Activated naive CD8-positive, alpha-beta T cell treated with anti-CD3 and anti-CD28 coated beads, Interleukin-2, amount 10 ng/mL, durations not matched to agents 7 days and 5 days (primary cell): ENCODE data around the gene PCDH8. TPM values are rescaled to one million over a fixed set of nuclear protein-coding genes. Genes with fewer than 3 reads are reported as not detected.

ENCODE experiments used
- ATAC-seq: fragments of 150-1000 bp; cut with Tn5 transposase; one replicate; pipeline ENCODE4 v1.10.0; 2021; ENCODE audit warnings: low read depth, moderate library complexity
- POLR2A ChIA-PET: fragments of 350-600 bp; sonication (Branson Sonifier 250); formaldehyde crosslinking; loops from one replicate; lab custom pipeline; 2021; ENCODE audit warnings: antibody characterized with exemption; lab: Charles Lee
- DNase-seq: peaks from one replicate; pipeline ENCODE4 v3.0.0; 2021
- H3K27ac Mint-ChIP-seq: one replicate; pipeline ENCODE4 v1.8.0; 2022; ENCODE audit warnings: mild to moderate bottlenecking, mixed read lengths
- H3K27me3 Mint-ChIP-seq: one replicate; pipeline ENCODE4 v1.8.0; 2022; ENCODE audit warnings: mild to moderate bottlenecking, moderate library complexity, mixed read lengths
- H3K36me3 Mint-ChIP-seq: one replicate; pipeline ENCODE4 v1.8.0; 2021; ENCODE audit warnings: mild to moderate bottlenecking, mixed read lengths
- H3K4me1 Mint-ChIP-seq: one replicate; pipeline ENCODE4 v1.8.0; 2021; ENCODE audit warnings: mixed read lengths
- H3K4me3 Mint-ChIP-seq: one replicate; pipeline ENCODE4 v1.8.0; 2022; ENCODE audit warnings: mild to moderate bottlenecking, moderate library complexity, mixed read lengths
- H3K9me3 Mint-ChIP-seq: one replicate; pipeline ENCODE4 v1.8.0; 2021; ENCODE audit warnings: mixed read lengths
- total RNA-seq, 2 experiments: library from RNA; stranded (reverse); gene quantifications; one replicate each; pipeline ENCODE4 v1.2.3, GENCODE V29; 2021

Gene PCDH8
- total RNA-seq, 2 experiments from 2014 or later, result not detected

DNA sequence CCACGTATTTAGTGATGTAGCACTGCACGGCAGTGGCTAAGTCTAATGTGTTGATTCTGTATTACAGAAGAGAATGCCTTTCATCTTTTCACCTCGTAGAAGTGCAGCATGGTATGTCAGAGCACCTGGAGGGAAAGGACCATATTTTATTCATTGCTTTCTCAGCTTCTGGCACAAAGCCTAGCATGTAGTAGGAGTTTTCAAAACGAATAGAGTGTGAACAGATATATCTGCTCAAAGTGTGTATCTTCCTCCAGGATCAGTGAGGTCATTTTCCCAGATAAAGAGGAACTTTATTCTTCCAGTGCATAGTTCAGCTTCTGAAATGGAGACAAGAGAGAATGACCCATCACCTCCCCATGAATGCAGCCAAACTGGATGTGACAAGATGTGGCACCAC, 21.2 kb upstream of the PCDH8 start:
- Mint-ChIP-seq H3K9me3 (peaks cover 4% of the 10 kb centered on the region), H3K27me3 (peaks cover 5% of the 10 kb centered on the region), H3K36me3 (no peaks in the 10 kb centered on the region), H3K27ac (no peak overlapping the region), H3K4me1 (peaks cover 3% of the 10 kb centered on the region), H3K4me3 (no peak overlapping the region)
- ATAC-seq (no peak), DNase-seq (no peak)
- POLR2A ChIA-PET, result no interaction called here

DNA sequence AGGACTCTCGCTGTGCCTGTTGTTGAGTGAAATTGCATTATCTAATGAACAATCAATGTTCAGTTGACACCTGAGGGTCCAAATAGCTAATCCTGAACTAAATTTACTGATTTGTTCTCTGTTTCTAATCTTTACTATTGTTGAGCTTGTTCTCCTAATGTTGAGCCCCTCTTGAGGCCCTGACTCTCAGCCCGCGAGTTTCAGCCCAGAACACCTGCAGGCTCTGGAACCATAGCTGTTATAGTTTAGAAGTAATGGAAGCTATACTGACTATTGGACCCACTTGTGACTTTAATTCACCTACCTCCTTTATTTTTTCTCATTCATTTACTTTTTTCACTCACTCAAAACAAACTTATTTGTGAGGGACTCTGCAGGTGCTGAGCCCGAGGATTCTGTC, 20.6 kb upstream of the PCDH8 start:
- Mint-ChIP-seq H3K36me3 (no peaks in the 10 kb centered on the region), H3K9me3 (peaks cover 3% of the 10 kb centered on the region), H3K4me1 (peaks cover 3% of the 10 kb centered on the region), H3K4me3 (no peak overlapping the region), H3K27ac (no peak overlapping the region), H3K27me3 (peaks cover 5% of the 10 kb centered on the region)
- ATAC-seq, result no peak
- DNase-seq, result no peak
- POLR2A ChIA-PET, result no interaction called here

GRCh38 chr13:52868190-52868589, 19.8 kb upstream of the PCDH8 start:
- Mint-ChIP-seq H3K4me1 (peaks cover 3% of the 10 kb centered on the region), H3K27me3 (peaks cover 5% of the 10 kb centered on the region), H3K36me3 (no peaks in the 10 kb centered on the region), H3K9me3 (peaks cover 1% of the 10 kb centered on the region), H3K27ac (no peak overlapping the region), H3K4me3 (no peak overlapping the region)
- ATAC-seq (no peak), DNase-seq (no peak)
- POLR2A ChIA-PET, result no interaction called here

GRCh38 chr13:52864941-52865340, 16.5 kb upstream of the PCDH8 start:
- ATAC-seq (no peak), DNase-seq (no peak)
- peaks cover 6% of the 10 kb centered on the region for H3K27me3 Mint-ChIP-seq
- POLR2A ChIA-PET, result no interaction called here
- H3K4me1 Mint-ChIP-seq, result peaks cover 3% of the 10 kb centered on the region
- no peak overlapping the region for H3K27ac Mint-ChIP-seq
- no peaks in the 10 kb centered on the region for H3K36me3 Mint-ChIP-seq
- no peak overlapping the region for H3K4me3 Mint-ChIP-seq
- peaks cover 1% of the 10 kb centered on the region for H3K9me3 Mint-ChIP-seq

- ATAC-seq (no peak), DNase-seq (peak; percentile 29)
- no peak overlapping the region for H3K27ac Mint-ChIP-seq
- no peak overlapping the region for H3K4me3 Mint-ChIP-seq
- H3K27me3 Mint-ChIP-seq, result peaks cover 2% of the 10 kb centered on the region
- no peaks in the 10 kb centered on the region for H3K36me3 Mint-ChIP-seq
- POLR2A ChIA-PET, result no interaction called here
- no peaks in the 10 kb centered on the region for H3K4me1 Mint-ChIP-seq
- peaks cover 1% of the 10 kb centered on the region for H3K9me3 Mint-ChIP-seq
Measured at GRCh38 chr13:52862358-52863206, 14.1 kb upstream of the PCDH8 start.

- Mint-ChIP-seq H3K27me3 (peaks cover 60% of the 10 kb centered on the region), H3K4me1 (peaks cover 14% of the 10 kb centered on the region), H3K27ac (no peak overlapping the region), H3K4me3 (no peak overlapping the region), H3K36me3 (no peaks in the 10 kb centered on the region), H3K9me3 (peaks cover 1% of the 10 kb centered on the region)
- POLR2A ChIA-PET, result no interaction called here
- no peak for DNase-seq
- ATAC-seq, result no peak
Measured at GRCh38 chr13:52852444-52852843, 4.0 kb upstream of the PCDH8 start.

DNA sequence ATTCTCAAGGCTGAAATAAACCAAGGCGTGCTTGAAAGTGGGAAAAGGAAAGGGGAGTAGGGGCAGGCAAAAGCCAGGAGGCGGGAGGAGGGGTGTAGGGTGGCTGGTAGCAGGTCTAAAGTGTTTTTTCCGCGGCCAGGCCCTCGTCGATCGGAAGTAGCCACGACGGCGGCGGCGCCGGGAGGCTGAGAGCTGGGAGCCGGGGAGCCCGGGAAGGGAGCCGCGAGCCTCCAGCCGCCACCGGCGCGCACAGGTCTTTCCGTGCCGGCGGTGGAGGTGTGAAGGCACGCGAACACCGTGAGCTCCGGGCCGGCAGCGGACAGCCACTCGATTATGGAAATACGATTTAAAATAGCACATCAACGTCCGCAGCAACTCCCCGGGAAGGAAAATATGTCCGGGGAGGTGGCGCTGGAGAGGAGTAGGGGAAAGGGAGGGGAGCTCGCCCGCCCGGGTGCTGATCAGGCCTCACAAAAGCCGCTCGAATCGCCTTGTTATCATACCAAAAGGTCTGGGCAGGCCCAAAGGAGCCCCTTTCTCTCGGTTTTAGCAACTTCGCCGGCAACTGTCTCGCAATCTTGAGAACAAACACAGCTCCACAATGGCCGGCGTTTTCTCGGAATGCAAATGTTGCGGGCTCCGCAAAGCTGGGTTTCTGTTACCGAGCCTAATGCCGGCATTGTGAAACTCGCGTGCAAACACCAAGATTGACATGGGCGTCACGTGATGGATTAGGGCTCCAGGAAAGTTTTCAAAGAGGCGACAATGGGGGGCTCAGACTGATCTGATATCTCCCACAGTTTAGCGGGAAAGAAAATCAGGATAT, 2.9 kb upstream of the PCDH8 start:
- H3K4me1 Mint-ChIP-seq, result peaks cover 14% of the 10 kb centered on the region
- ATAC-seq, result no peak
- no peak overlapping the region for H3K27ac Mint-ChIP-seq
- DNase-seq, result peak; percentile 38
- POLR2A ChIA-PET, result no interaction called here
- H3K36me3 Mint-ChIP-seq, result no peaks in the 10 kb centered on the region
- H3K27me3 Mint-ChIP-seq, result peaks cover 58% of the 10 kb centered on the region
- H3K4me3 Mint-ChIP-seq, result peak overlapping the region; percentile 74
- H3K9me3 Mint-ChIP-seq, result peaks cover 1% of the 10 kb centered on the region

DNA sequence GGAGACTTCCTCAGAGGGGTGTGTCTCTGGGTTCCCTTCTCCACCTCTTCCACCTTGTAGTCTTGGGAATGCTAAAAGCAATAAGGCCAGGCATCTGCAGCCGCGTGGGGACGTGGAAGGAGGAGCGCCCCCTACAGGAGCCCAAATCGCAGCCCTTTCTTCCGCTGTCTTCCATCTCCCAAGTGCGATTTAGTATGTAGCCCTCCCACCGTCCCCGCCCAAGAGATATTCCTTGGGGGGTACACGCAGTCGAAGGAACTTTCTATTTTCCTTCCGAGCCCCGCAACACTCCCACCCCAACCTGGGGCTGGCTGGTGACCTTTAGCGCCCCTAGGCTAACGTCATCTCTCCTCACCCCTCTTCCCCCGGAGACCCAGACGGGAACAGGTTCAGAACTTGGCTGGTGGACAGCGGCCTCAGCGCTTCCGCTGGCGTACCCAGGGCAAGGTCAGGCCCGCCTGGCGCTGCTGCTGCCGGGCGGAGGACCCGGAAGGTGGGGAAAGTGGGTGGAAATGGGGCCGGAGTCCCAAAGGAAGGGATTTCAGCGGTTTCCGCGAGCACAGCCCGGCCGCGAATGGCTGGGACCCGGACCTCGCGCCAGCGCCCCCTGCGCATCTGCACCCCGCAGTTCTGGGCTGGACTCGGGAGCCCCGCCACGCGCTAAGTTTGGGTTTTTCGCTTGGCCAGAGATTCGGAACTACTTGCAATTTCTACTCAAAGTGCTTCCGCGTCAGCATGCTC, 2.1 kb upstream of the PCDH8 start:
- ATAC-seq (peak; percentile 82), DNase-seq (peak; percentile 68)
- Mint-ChIP-seq H3K4me1 (peaks cover 14% of the 10 kb centered on the region), H3K27ac (no peak overlapping the region), H3K9me3 (peaks cover 1% of the 10 kb centered on the region), H3K36me3 (no peaks in the 10 kb centered on the region), H3K27me3 (peaks cover 58% of the 10 kb centered on the region), H3K4me3 (peak overlapping the region; percentile 74)
- POLR2A ChIA-PET, result no interaction called here

DNA sequence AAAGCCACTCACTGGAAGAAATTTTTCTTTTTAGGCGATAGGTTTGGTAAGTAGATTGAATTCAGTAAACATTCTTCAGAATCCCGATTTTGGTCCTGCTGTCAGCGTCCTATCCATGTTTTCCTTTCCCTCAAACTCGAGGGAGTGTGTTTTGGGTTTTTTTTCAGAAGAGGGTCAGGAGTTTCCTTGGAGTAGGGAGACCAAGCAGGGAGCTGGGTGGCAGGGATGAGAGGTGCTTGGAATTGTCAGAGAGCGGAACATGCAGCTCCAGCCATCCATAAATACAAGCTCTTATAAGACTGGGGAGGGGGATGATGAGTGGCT, 1.6 kb upstream of the PCDH8 start:
- Mint-ChIP-seq H3K4me3 (no peak overlapping the region), H3K27ac (no peak overlapping the region), H3K36me3 (no peaks in the 10 kb centered on the region), H3K4me1 (peaks cover 16% of the 10 kb centered on the region), H3K27me3 (peaks cover 61% of the 10 kb centered on the region), H3K9me3 (peaks cover 1% of the 10 kb centered on the region)
- POLR2A ChIA-PET, result no interaction called here
- ATAC-seq, result no peak
- no peak for DNase-seq

- ATAC-seq, result no peak
- Mint-ChIP-seq H3K4me3 (no peak overlapping the region), H3K27ac (peak overlapping the region; percentile 83), H3K27me3 (peaks cover 63% of the 10 kb centered on the region), H3K4me1 (peaks cover 18% of the 10 kb centered on the region), H3K9me3 (peaks cover 1% of the 10 kb centered on the region), H3K36me3 (no peaks in the 10 kb centered on the region)
- POLR2A ChIA-PET, result no interaction called here
- DNase-seq, result no peak
Measured at GRCh38 chr13:52849291-52850071, 1.0 kb upstream of the PCDH8 start.

DNA sequence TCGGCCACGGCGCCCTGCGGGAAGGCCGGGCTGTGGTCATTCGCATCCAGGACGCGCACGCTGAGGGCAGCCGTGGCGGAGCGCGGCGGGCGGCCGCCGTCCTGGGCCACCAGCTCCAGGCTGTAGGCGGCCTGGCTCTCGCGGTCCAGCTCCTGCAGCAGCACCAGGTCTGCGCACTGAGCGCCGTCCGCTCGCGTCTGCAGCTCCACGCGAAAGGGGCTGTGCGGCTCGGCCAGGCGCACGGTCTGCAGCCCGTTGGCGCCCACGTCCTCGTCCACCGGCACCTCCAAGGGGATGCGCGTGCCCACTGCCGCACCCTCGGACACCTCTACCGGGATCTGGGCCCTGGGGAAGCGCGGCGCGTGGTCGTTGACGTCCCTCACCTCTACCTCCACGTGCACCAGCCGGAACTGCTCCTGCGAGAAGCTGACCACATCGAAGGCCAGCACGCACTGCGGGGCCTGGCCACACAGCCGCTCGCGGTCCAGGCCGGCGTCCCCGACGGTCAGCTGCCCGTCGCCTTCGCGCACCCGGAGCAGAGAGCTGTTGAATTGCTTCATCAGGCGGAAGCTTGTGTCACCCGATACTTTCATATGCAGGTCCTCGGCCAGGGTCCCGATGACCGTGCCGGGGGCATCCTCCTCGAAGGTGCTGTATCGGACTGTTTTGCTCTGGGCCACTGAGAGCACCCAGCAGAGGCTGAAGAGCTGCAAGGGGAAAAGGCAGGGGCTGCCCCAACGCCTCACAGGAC, 583 bp downstream of the PCDH8 start:
- POLR2A ChIA-PET, result no interaction called here

DNA sequence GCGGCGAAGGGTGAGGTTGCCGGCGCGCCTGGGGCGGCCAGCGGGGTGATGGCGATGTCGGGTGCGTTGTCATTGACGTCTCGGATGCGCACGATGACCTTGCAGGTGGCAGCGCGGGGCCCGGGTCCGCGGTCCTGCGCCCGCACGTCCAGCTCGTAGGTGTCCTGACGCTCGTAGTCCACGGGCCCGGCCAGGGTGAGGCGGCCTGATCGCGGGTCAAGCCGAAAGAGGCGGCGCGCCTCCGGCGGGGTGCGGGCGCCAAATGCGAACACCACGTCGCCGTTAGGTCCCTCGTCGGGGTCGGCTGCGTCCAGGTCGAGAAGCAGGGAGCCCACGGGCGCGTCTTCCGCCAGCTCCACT, 1.1 kb downstream of the PCDH8 start:
- H3K36me3 Mint-ChIP-seq, result no peaks in the 10 kb centered on the region
- ATAC-seq (no peak), DNase-seq (no peak)
- H3K27me3 Mint-ChIP-seq, result peaks cover 58% of the 10 kb centered on the region
- H3K4me3 Mint-ChIP-seq, result no peak overlapping the region
- H3K27ac Mint-ChIP-seq, result no peak overlapping the region
- peaks cover 18% of the 10 kb centered on the region for H3K4me1 Mint-ChIP-seq
- POLR2A ChIA-PET, result no interaction called here
- peaks cover 1% of the 10 kb centered on the region for H3K9me3 Mint-ChIP-seq

More for the DNA sequence above, 583 bp downstream of the PCDH8 start:
- no peaks in the 10 kb centered on the region for H3K36me3 Mint-ChIP-seq
- ATAC-seq (no peak), DNase-seq (peak; percentile 32)
- peaks cover 18% of the 10 kb centered on the region for H3K4me1 Mint-ChIP-seq
- H3K9me3 Mint-ChIP-seq, result peaks cover 1% of the 10 kb centered on the region
- H3K27ac Mint-ChIP-seq, result peak overlapping the region; percentile 34
- no peak overlapping the region for H3K4me3 Mint-ChIP-seq
- H3K27me3 Mint-ChIP-seq, result peaks cover 63% of the 10 kb centered on the region
